Neural progenitor cell (in vitro differentiated cells): ENCODE measurements around the gene RREB1.

ENCODE experiments used
- EZH2 ChIP-seq: fragments of 200-600 bp; sonication (generic); IDR thresholded peaks from 2 replicates; pipeline ENCODE4 v1.6.1; 2017; ENCODE audit warnings: antibody characterized with exemption, mild to moderate bottlenecking, moderate library complexity
- EZH2phosphoT487 ChIP-seq: fragments of 200-600 bp; sonication (generic); IDR thresholded peaks from 2 replicates; pipeline ENCODE4 v1.6.1; 2017; ENCODE audit warnings: antibody characterized with exemption
- TF ChIP-seq, protein P1 (sequence below): fragments of 200-600 bp; sonication (generic); IDR thresholded peaks from 2 replicates; pipeline ENCODE4 v1.5.1; 2017; ENCODE audit warnings: antibody characterized with exemption, mild to moderate bottlenecking

DNA sequence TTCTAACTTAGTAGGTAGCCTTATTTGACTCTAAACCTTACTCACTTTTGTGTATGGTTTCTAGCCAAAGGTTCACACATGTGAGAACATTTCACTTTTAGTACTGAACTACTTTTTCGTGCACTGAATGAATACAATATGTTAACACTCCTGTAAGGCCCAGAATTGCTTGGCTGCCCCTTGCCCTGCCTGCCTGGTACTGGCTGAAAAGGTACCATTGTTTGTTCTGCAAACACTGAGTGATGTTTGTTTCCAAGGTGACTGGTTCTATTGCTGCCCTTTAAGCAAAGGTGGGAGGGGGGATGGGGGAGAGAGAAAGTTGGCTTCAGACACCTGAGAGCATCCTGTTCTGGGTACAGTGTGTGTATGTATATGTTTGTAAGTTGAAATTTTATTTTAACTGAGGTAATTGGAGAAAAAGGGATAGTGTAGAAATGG lies 31.2 kb downstream of the RREB1 start:
- TF ChIP-seq, protein P1, sequence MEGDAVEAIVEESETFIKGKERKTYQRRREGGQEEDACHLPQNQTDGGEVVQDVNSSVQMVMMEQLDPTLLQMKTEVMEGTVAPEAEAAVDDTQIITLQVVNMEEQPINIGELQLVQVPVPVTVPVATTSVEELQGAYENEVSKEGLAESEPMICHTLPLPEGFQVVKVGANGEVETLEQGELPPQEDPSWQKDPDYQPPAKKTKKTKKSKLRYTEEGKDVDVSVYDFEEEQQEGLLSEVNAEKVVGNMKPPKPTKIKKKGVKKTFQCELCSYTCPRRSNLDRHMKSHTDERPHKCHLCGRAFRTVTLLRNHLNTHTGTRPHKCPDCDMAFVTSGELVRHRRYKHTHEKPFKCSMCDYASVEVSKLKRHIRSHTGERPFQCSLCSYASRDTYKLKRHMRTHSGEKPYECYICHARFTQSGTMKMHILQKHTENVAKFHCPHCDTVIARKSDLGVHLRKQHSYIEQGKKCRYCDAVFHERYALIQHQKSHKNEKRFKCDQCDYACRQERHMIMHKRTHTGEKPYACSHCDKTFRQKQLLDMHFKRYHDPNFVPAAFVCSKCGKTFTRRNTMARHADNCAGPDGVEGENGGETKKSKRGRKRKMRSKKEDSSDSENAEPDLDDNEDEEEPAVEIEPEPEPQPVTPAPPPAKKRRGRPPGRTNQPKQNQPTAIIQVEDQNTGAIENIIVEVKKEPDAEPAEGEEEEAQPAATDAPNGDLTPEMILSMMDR: no peak
- TF ChIP-seq EZH2 (no peak), EZH2phosphoT487 (no peak)
